Urothelium cell line (cell line): ENCODE data around the gene PSMA8.
"Not testable (repeated sequence)": the region's sequence is repeated elsewhere in the genome, so short reads cannot be mapped to it uniquely, and the experiment has no call there.

Experiments
- DNase-seq: peaks from one replicate; pipeline ENCODE4 v3.0.0; 2011; ENCODE audit warnings: low spot score, mixed read lengths
- FAIRE-seq: peaks from 2 replicates; lab custom pipeline; 2011; peaks lifted over from hg19 to GRCh38; lab: Jason Lieb, UNC

The PSMA8 gene

GRCh38 chr18:26133652-26134051 is at the start of gene PSMA8:
Gene PSMA8 (plus strand): TSS chr18:26133869. CDS start chr18:26133966, 97 bp downstream.
- FAIRE-seq (no peak), DNase-seq (no peak)

- FAIRE-seq (no peak), DNase-seq (no peak)
These were observed 48.6 kb upstream of the PSMA8 start for GRCh38 chr18:26085056-26085455.

DNA sequence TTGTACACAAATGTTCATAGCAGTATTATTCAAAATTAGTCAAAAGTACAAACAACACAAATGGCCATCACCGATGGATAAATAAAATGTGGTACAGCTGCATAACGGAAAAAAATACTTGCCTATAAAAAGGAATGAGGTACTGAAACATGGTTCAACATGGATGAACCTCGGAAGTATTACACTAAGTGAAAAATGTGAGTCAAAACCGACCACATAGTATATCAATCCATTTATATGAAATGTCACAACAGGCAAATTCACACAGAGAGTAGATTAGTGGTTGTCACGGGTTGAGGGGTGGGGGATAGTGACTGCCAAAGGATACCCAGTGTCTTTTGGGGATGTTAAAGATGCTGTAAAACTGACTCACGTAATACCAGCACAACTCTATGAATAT is 46.7 kb upstream of the PSMA8 start:
- DNase-seq (no peak), FAIRE-seq (no peak)

DNA sequence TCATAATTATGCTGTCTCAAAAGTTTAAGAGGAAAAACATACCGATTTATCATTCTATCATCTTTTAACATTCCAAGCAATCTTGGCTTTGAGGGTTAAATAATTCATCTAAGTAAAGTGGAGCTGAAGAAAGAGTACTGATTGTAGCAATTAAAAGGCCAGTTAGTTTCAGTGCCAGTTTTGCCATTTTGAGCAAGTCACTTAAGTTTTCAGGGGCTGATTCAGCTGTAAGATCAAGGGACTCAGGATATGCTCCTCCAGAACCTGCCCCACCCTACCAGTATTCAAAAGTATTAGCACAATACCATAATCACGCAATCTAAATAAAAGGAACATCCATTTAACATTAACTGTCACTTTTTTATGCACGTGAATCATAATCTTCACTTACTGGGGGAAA is 45.2 kb upstream of the PSMA8 start:
- no peak for DNase-seq
- FAIRE-seq = no peak

DNA sequence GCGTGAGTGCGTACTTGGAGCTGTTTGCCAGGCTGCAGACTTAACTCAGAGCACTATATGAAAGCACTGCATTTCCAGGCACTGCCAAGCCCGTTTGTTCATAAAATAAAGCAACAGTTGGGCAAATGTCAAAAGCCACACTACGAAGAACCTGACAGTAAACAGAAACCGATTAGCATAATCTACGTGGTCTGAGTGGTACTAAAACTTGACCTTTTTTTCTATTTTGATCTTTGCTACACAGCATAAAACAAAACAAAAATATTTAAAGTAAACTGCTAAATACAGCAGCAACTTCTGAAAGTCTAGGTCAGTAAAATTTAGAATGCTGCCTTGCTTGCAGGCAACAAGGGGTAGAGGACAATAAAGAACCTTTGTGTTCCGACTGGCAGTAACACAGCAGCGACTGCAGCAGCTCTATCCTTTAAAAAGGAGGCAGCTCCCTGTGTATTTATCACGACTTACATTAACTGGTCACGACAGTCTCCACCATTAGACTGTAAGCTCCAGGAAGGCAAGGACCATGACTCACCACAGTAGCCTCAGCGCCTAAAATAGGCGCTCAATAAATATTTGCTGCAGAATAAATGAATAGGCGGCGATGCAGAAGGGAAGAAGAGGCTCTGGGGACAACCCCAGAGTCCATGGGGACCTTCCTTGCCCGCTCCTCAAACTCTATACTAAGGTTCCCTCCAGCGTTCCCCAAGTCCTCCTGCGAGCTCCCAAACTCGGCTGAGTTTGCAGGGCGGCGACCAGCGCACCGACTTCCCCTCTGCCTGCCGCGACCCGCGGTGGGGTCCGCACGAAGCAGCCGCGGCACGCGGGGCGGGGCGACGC is 44.2 kb upstream of the PSMA8 start:
- FAIRE-seq (no peak), DNase-seq (no peak)

GRCh38 chr18:26090130-26091046 is 43.3 kb upstream of the PSMA8 start, which contains the start of gene SS18:
Gene SS18 (minus strand): TSS chr18:26090613. CDS start chr18:26090569, 44 bp downstream.
- no peak for FAIRE-seq
- peak; percentile 82 for DNase-seq

GRCh38 chr18:26091047-26091630 is 42.5 kb upstream of the PSMA8 start:
- peak; percentile 30 for DNase-seq
- no peak for FAIRE-seq

DNA sequence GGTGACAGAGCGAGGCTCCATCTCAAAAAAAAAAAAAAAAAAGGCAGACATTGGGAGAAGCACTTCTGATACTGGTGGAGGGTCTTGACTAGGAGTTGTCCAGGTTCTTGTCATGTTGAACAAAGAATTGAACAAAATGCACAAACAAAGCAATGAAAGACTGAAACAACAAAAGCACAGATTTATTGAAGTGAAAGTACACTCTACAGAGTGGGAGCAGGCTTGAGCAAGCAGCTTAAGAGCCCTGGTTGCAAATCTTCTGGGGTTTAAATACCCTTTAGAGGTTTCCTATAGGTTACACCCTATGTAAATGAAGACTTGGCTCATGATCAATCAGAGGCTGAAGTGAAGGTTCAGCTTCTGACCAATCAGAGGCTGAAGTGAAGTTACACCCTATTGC is 36.8 kb upstream of the PSMA8 start:
- no peak for FAIRE-seq
- DNase-seq = no peak

- DNase-seq (no peak), FAIRE-seq (no peak)
These were observed 36.1 kb upstream of the PSMA8 start for GRCh38 chr18:26097563-26097962.

DNA sequence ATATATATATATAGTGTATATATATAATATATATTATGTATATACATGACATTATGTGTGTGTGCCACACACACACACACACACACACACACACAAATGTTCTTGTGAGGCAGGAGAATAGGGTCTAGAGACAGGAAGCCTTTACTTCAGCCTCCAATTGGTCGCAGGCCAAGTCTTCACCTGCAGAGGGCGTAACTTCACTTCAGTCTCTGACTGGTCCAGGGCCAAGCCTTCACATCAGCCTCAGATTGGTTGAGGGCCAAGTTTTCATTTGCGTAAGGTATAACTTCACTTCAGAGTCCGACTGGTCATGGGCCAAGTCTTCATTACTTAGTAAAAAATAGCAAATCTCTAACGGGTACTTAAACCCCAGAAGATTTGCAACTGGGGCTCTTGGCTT is 30.1 kb upstream of the PSMA8 start:
- no peak for DNase-seq
- FAIRE-seq = no peak

- FAIRE-seq (no peak), DNase-seq (no peak)
These were observed 29.6 kb upstream of the PSMA8 start for GRCh38 chr18:26104035-26104434.

GRCh38 chr18:26119246-26119645 is 14.4 kb upstream of the PSMA8 start:
- FAIRE-seq (no peak), DNase-seq (no peak)

DNA sequence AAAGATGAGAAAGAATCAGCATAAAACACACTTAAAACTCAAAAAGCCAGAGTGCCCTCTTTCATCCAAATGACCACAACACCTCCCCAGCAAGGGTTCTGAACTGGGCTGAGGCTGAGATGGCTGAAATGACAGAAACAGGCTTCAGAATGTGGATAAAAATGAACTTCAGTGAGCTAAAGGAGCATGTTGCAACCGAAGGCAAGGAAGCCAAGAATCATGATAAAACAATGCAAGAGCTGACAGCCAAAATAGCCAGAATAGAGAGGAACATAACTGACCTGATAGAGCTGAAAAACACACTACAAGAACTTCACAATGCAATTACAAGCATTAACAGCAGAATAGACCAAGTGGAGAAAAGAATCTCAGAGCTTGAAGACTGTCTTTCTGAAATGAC is 12.2 kb upstream of the PSMA8 start:
- DNase-seq (no peak), FAIRE-seq (no peak)

GRCh38 chr18:26121994-26122393 is 11.7 kb upstream of the PSMA8 start:
- not testable (repeated sequence) for DNase-seq, FAIRE-seq

DNA sequence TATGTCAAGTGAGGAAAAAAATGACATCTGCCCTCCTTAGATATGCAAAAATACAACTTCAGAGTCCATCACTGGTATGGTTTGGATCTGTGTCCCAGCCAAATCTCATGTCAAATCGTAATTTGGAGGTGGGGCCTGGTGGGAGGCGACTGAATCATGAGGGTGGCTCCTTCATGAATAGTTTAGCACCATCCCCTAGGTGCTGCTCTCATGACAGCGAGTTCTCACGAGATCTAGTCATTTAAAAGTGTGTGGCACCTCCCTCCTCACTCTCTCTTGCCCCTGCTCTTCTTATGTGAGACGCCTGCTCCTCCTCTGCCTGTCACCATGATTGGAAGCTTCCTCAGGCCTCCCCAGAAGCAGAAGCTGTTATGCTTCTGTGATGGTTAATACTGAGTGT is 5.9 kb upstream of the PSMA8 start:
- FAIRE-seq = no peak
- no peak for DNase-seq

GRCh38 chr18:26128192-26128591 is 5.5 kb upstream of the PSMA8 start:
- not testable (repeated sequence) for FAIRE-seq, DNase-seq

DNA sequence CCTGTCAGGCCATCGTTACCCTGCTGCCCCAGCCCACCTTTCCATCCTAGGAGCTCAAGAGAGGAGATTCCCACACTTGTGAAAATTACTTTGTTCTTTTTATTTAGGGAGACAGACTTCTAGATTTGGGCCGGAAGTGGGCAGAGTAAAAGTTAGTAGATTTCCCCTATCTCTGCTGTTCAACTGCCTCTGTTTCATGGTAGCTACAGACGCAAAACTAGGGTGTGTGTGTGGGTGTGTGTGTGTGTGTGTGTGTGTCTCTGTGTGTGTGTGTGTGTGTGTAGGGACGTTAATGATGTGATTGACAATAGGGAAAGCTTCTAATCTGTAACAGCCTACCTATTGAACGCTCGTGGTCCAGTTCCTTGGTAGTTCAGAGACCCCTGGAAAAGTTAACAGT is 438 bp downstream of the PSMA8 start:
- DNase-seq (no peak), FAIRE-seq (no peak)

GRCh38 chr18:26135548-26135947 is 1.9 kb downstream of the PSMA8 start:
- no peak for DNase-seq
- FAIRE-seq = no peak

DNA sequence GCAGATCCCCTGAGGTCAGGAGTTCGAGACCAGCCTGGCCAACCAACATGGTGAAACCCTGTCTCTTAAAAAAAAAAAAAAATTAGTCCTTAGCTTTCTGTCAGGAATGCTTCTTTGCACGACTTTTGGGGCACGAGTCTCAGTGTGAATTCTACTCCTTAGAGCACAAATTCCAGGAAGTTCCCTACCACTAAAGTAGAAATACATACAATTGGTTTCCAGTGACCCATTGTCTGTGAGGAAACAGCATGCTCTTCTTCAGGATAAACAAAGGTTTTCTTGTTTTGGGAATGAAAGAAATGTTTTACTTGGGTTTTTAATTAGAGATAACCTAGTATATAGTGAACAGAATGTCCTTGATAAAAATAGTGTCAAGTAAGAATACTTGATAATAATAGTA is 23.7 kb downstream of the PSMA8 start:
- no peak for FAIRE-seq
- DNase-seq = no peak

- peak; percentile 1 for DNase-seq
- no peak for FAIRE-seq
These were observed 25.7 kb downstream of the PSMA8 start for GRCh38 chr18:26159353-26159752.

- DNase-seq (no peak), FAIRE-seq (no peak)
These were observed 30.9 kb downstream of the PSMA8 start for GRCh38 chr18:26164571-26164970.
